DMS53 (cell line): Measurements from ENCODE around the gene NOP9.

ENCODE experiments used
- DNase-seq: peaks from one replicate; lab custom pipeline; 2025; lab: John Stamatoyannopoulos, UW

Gene NOP9, protein sequence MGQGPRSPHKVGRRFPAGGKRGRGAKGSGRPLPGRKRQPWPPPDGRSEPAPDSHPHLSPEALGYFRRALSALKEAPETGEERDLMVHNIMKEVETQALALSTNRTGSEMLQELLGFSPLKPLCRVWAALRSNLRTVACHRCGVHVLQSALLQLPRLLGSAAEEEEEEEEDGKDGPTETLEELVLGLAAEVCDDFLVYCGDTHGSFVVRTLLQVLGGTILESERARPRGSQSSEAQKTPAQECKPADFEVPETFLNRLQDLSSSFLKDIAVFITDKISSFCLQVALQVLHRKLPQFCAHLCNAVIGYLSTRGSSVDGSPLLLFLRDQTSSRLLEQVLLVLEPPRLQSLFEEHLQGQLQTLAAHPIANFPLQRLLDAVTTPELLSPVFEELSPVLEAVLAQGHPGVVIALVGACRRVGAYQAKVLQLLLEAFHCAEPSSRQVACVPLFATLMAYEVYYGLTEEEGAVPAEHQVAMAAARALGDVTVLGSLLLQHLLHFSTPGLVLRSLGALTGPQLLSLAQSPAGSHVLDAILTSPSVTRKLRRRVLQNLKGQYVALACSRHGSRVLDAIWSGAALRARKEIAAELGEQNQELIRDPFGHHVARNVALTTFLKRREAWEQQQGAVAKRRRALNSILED

DNA sequence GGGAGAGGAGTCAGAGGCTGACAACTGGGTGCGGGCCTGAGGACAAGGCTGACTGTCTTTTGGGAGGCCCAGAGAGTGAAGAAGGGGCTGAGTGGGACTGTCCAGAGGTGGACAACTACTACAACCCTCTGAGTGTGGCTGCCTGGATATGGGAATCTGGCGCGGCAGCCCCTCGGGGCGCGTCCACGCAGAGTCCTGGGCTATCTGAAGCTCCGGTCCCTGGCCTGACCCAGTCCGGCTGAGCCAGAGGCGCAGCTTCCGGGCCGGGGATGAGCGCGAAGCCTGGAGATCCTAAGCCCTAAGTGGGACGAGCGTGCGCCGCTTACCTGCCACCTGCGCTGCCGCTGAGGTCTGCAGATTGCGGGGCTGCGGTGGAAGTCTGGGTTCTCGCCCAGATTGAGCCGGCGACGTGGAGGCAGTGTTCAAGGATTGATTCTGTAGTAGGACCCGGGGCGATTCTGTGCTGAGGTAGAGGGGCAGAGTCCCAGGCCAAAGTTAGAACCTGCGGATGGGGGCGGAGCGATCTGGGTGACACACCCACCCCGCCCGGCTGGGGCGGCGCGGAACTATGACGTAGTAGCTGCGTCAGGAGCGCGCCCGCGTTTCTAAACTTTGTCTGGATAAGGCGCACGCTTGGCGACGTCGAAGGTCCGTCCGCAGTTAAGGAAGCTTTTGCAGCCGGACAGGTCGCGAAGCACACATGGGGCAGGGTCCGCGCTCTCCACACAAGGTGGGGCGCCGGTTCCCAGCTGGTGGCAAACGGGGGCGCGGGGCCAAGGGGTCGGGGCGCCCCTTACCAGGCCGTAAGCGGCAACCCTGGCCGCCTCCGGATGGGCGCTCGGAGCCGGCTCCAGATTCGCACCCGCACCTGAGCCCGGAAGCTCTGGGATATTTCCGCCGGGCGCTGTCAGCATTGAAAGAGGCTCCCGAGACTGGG, at the start of gene NOP9, which contains the start of gene DHRS1:
Gene NOP9, plus strand, starts transcription at position 596 of the 937 bp plus-strand sequence. Its CDS starts 105 bp downstream, at position 701.
Gene DHRS1, minus strand, starts transcription at position 526 of the 937 bp plus-strand sequence. CDS start 674 bp downstream, outside the sequence.
- peak; percentile 92 for DNase-seq

DNA sequence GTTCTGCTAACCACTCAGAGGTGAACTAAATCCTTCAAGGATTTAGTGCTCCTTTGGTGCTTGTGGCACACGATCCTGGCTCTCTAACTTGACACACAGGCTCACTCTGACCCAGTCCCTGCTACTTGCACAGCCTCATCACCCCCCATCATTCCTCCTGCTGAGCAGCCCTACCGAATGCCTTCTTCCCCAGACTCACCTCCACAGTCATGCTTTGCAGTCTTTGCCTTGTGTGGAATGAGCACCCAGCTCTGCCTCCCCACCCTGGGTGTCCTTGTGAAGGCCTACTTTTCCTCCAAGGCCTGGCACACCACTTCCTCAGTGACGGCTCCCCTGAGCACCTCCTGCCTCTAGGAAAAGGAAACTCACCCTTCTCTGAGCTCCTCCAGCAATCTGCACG, 49.3 kb upstream of the NOP9 start:
- DNase-seq = no peak

DNA sequence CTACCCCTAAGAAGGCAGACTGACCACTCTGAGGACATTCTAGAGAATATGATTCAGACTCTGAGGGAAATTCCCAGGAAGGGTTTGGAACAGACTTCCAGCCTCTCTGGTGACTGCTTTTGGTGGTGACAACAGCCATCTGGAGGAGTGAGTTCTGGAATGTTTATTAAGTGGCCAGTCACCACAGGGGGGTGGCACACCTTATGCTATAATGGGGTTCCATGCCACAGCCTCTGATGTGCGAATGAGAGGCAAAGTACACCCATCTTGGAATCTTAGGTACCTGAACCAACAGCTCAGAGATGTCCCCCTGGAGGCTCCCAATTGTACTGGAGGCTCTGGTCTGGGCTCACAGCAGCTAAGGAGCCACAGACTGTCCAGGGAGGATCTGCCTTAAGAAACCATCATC, 47.8 kb upstream of the NOP9 start:
- DNase-seq = no peak

DNA sequence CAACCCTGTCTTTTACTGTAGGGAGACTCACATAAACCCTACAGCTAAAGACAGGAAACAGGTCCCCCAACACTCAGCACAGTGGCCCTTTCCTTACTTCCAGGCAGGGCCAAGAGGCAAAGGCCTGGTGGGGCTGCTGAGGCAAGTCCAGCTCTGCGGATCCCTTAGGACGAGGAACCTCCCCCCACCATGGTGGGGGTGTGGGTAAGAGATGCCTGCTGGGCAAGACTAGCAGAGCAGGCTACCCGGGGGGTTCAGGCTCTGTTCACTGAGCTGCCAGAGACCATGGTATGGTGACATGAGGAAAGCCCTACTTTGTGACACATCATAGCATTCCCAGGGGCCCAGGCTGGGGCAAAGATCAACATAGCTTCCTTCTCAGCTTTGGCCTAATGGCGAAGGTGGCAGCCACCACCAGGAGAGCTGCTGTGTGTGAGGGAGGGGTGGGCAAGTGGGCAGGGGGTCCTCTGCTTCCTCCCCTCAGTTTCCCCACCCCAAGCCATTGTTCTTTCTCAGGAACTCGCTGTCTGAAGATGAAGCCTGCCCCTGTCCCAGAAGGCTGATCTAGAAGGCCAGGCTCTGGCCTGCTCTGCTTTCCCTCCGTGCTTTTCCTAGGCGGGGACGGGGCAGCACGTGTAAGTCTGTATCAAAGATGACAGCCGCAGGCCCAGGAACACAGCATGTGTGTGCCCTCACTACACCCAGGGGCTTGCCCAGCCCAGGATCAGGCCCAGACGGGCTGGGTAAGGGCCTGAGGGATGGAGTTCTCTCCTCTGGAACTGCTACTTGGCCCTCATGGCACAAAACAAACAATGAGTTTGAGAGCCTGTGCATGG, 47.1 kb upstream of the NOP9 start:
- DNase-seq = no peak

DNA sequence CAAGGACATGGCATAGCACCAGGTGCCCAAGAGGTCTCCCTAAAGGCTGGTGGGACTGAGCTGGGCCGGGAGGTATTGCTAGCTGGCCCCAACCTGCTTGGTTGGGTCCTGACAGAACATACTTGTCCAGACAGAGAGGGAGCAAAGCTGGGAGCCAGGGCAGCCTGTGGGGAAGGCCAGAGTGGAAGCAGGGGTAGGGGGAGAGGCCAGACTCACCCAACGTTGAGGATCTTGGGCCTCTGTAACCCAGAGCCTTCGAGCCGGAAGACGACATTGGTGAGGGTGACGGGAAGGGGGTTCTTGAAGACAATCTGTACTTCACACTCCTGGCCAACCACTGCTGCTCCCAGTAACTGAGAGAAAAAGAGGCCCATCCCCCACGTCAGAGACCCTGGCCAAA, 45.7 kb upstream of the NOP9 start:
- no peak for DNase-seq

DNA sequence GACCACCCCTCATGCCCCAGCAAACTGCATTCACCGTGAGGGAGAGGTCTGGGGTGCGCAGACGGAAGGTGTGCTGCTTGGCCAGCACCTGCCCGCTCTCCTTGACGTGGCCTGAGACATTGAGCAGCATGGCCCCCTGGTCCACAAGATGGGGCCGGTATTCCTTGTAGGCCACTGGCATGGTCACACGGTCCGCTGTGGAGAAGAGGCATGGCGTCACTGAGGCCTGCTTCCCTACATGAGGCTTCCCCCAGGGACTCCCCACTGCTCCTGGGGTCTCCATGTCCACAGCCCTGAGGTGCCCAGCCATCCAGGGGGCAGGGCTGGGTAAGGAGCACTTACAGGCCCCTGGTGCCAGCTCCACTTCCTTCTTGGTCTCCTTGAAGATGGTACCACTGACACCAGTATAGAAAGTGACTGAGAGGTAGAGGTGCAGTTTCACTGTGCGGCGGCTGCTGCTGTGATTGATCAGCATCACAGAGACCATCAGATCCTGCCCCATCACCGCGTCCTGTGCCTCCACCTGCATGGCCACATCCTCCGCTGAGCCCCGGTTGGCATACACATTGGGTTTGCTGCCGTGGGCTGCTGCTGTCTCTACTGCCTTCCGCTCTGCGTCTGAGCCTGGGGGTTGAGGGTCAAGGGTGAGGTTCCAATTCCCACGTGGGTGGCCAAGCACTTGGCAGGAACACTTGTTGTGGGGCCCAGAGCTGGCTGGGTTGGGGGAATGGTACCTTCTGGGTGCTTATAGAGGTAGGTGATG, 44.8 kb upstream of the NOP9 start:
- no peak for DNase-seq

GRCh38 chr14:24255438-24255837, 44.2 kb upstream of the NOP9 start:
- DNase-seq = no peak

- DNase-seq = no peak
These were observed 43.5 kb upstream of the NOP9 start for GRCh38 chr14:24255931-24256711.

- DNase-seq = no peak
These were observed 42.7 kb upstream of the NOP9 start for GRCh38 chr14:24256960-24257359.

DNA sequence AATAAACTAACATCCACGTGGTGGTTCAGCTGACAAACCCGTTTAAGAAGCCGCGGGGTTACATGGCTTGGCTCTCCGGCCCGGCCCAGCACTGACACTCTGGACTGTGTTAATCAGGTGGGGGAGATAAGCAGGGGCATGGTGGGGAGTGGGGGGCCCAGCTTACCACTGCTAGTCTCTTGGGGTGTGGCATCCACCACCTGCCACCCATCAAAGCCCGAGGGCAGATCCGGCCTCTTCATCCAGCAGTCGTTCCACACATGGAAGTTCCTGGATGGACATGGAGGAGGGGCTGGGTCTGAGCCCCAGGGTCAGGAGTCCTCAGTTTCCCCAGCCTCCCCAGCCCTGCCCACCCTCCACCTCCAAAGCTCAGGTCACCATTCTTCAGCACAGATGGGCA, 41.5 kb upstream of the NOP9 start:
- no peak for DNase-seq

DNA sequence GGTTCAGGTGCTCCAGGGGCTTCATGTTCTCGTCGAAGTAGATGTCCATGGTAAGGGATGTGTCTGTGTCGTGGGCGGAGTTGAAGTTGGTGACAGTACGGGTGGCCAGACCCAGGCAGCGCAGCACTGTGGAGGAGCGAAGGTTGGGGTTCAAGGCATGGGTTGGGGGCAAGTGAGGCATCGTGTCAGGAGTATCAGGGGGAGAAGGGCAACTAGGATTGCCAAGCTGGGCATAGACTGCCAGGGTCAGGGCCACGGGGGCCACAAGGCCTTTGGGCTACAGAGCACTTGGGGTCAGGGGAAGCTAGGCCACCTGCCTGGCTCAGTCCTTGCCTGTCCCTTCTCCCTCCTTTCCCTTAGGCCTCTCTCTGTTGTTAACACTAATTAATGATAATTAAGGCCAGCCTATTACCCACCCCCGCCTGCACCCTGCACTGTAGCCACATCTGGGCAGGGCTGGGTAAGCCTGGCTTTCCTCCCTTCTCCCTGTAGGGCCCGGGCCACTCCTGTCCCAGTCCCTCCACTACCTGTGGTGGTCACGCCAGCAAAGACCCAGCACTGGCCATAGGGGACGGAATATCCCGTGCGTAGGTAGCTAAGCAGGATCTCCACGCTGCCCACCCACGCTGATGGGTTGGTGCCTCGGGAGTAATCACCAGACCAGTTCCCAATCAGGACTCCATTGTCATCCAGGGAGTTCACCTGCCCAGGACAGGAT, 40.9 kb upstream of the NOP9 start:
- no peak for DNase-seq

DNA sequence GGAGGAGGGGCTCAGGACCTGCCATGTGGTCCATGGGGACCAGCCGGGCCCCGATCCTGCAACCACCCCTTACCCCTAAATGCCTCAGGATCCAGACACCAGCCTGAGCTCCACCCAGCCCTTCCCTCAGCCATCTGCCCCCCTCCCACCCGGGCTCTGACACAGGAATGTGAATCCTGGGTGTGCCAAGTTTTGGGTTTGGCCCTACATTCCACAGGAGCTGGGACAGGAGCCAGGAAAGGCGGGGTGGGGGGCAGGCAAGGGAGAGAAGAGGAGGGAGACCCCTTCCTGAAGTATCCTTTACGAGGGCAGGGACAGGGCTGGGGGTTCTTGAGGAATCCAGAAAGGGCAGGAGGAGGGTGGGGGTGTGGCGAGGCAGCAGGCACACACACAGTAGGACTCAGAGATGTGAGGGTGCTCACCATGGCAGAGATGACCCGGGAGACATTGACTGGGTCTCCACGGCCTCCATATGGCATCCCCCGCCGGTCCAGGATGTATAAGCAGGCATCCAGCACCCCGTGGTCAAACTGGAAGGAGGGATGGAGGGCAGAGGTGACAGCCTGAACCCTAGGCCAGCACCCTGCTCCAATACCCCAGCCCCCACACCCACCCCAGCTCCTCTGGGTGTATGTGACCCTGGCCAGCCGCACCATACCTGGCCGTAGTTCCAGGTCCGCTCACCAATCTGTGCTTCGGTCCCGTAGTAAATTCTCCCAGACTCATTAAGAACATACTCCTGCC, 40.2 kb upstream of the NOP9 start:
- DNase-seq = no peak

- no peak for DNase-seq
These were observed 39.4 kb upstream of the NOP9 start for GRCh38 chr14:24260026-24260779.

- no peak for DNase-seq
These were observed 38.9 kb upstream of the NOP9 start for GRCh38 chr14:24260780-24261157.

- DNase-seq = no peak
These were observed 38.2 kb upstream of the NOP9 start for GRCh38 chr14:24261256-24261968.

DNA sequence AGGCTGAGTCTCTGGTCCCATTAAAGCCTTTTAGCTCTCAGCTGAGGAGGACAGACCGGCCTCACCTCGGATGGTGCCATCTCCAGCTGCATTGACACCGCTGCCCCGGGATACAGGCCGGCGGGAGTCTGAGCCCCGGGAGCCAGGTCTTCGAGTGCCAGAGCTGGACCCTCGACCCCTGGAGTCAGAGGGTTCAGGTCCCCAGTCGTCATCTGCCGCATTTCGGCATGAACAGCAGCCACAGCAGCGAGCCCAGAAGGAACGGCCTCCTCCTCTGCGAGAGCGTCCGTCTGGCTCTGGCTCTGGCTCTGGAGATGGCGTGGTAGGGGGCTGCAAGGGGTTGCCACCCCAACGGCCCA, 37.7 kb upstream of the NOP9 start:
- no peak for DNase-seq
